Measurements from ENCODE around the gene LAMC3. TPM values are rescaled to one million over a fixed set of nuclear protein-coding genes. Genes with fewer than 3 reads are reported as not detected.
A peak's percentile ranks its signal among the peaks of the same experiment; 100 is the strongest.

The LAMC3 gene
- polyA plus RNA-seq, 1 experiment = not detected

DNA sequence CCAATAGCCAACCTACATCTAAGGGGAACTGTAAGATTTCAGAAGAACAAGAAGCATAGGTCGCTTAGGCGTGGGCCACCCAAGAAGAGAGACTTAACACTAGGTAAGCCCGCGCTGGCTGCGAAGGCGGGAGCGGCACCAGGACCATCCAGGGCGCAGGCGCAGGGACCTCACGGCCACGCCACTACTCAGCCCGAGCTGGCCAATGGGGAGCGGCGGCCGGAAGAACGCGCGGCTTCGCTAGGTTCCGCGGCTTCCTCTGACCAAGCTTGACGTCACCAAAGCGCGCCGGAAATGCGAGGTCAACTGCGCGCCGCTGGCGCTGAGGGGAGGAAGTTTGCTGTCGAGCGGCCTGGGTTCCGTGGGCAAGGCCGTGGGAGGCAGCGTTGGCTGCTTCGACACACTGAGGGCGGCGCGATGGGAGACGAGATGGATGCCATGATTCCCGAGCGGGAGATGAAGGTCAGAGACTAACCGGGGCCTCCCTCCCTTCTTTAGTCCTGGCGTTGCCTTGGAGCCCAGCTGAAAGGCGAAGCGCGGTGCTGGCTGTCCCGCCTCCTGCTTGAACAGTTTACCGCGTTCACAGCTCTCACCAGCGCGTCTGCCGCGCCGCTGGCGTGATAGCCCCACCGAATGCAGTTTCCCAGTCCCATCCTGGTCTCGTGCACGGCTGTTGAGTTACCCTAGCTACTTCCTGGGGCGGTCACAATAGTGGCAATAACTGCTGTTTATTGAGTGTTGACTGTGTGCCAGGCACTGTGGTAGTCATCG, 116.5 kb downstream of the LAMC3 start, which contains the start of gene NUP214:
NUP214 (plus strand) TSS at position 299 of the 771 bp plus-strand sequence; CDS start at position 418, 119 bp downstream.
- ChIA-PET CTCF (interaction anchor here (1.3 to 1.5 kb wide), 2 partner anchors 68 to 211 kb away, joined by 5 to 7 read pairs; no protein-coding TSS in a partner anchor), POLR2A (interaction anchor here (0.6 to 1.2 kb wide), 8 partner anchors 9 to 1229 kb away, joined by 3 to 9 read pairs (median 4); partner anchors contain the start of gene SETX)
- peak; percentile 89 for DNase-seq (ENCODE audit: low read depth, low spot score)
- TF ChIP-seq, protein P1, sequence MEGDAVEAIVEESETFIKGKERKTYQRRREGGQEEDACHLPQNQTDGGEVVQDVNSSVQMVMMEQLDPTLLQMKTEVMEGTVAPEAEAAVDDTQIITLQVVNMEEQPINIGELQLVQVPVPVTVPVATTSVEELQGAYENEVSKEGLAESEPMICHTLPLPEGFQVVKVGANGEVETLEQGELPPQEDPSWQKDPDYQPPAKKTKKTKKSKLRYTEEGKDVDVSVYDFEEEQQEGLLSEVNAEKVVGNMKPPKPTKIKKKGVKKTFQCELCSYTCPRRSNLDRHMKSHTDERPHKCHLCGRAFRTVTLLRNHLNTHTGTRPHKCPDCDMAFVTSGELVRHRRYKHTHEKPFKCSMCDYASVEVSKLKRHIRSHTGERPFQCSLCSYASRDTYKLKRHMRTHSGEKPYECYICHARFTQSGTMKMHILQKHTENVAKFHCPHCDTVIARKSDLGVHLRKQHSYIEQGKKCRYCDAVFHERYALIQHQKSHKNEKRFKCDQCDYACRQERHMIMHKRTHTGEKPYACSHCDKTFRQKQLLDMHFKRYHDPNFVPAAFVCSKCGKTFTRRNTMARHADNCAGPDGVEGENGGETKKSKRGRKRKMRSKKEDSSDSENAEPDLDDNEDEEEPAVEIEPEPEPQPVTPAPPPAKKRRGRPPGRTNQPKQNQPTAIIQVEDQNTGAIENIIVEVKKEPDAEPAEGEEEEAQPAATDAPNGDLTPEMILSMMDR (IDR thresholded peaks at IDR 0.05; ENCODE audit: low read depth, low read length) = no peak
- H3K27ac ChIP-seq (ENCODE audit: low read depth, low read length) = peak within 1 kb of the TSS; percentile 47
- H3K27me3 ChIP-seq (ENCODE audit: control insufficient read depth, insufficient read depth, low read length) = peaks cover 2% of the 10 kb centered on the region
- H3K9me3 ChIP-seq (ENCODE audit: control insufficient read depth, insufficient read depth, low read length) = no peaks in the 10 kb centered on the region; the same call in 1 of the 2 replicates
- H3K4me3 ChIP-seq (ENCODE audit: low read depth, low read length) = peak within 1 kb of the TSS; percentile 100

DNA sequence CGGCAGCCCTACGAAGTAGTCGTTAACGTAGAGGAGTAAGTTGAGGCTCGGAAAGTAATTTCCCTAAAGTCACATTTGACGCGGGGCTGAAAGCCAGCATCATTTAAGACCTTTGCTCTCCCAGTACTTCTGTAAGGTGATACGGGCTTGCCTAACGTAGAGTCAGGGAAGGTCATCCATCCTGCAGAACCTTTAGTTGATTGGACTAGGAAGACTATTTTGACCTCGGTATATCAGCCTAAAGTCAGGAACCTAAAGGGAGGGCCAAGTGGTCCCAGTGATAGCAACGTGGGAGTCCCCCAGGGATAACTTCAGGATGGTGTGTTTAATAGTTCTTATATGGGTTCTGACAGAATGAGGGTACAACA, 117.1 kb downstream of the LAMC3 start:
- Histone ChIP-seq H3K27me3 (ENCODE audit: control insufficient read depth, insufficient read depth, low read length) (peaks cover 2% of the 10 kb centered on the region), H3K4me3 (ENCODE audit: low read depth, low read length) (peak overlapping the region; percentile 100), H3K27ac (ENCODE audit: low read depth, low read length) (peak overlapping the region; percentile 31), H3K9me3 (ENCODE audit: control insufficient read depth, insufficient read depth, low read length) (no peaks in the 10 kb centered on the region; the same call in 1 of the 2 replicates)
- ChIA-PET CTCF (no interaction called here), POLR2A (interaction anchor here (0.9 to 1.2 kb wide), 3 partner anchors 10 to 1229 kb away, joined by 5 to 7 read pairs (median 6); partner anchors contain the start of gene SETX)
- TF ChIP-seq, protein P1 (IDR thresholded peaks at IDR 0.05; ENCODE audit: low read depth, low read length) = no peak
- DNase-seq (ENCODE audit: low read depth, low spot score) = no peak

DNA sequence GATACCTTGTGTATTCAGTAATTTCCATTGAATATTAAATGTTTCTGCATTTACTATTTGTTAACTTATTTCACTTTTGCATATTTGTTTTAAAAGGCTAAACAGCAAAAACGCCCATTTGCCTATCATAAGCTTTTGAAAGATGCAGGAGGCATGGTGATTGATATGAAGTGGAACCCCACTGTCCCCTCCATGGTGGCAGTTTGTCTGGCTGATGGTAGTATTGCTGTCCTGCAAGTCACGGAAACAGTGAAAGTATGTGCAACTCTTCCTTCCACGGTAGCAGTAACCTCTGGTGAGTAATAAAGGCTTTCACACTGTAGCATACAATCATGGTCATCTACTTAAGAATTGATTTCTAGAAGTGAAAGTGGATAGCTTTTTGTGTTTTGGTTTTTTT, 120.2 kb downstream of the LAMC3 start:
- no peaks in the 10 kb centered on the region for H3K27me3 ChIP-seq (ENCODE audit: control insufficient read depth, insufficient read depth, low read length)
- H3K27ac ChIP-seq (ENCODE audit: low read depth, low read length) = no peak overlapping the region
- POLR2A ChIA-PET = interaction anchor here (0.7 kb wide), 1 partner anchor 427 kb away, joined by 3 read pairs; no protein-coding TSS in a partner anchor
- H3K4me3 ChIP-seq (ENCODE audit: low read depth, low read length) = no peak overlapping the region
- no peak for DNase-seq (ENCODE audit: low read depth, low spot score)
- TF ChIP-seq, protein P1 (IDR thresholded peaks at IDR 0.05; ENCODE audit: low read depth, low read length) = no peak
- CTCF ChIA-PET = no interaction called here
- H3K9me3 ChIP-seq (ENCODE audit: control insufficient read depth, insufficient read depth, low read length) = no peaks in the 10 kb centered on the region; the same call in 1 of the 2 replicates

DNA sequence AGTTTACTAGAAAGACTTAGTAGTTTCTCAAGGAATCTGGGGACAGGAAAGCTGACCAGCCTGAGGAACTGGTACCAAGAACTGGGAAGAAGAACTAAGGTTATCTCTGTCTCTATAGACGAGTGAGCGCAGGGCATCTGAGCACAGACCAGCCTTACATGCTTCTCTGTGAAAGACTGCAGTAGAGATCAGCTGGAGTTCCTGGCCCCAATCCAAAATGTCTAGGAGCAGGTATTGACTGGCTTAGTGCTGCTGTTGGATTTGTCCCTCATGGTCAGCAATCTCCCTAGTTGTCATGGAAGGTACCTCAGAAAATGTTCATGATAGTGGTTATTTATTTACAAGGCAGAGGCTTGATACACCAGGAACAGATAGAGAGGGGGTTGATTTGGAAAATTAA, 129.7 kb downstream of the LAMC3 start:
- POLR2A ChIA-PET = interaction anchor here (0.7 kb wide), 1 partner anchor 34 kb away, joined by 9 read pairs; no protein-coding TSS in a partner anchor

More for the DNA sequence above, 129.7 kb downstream of the LAMC3 start:
- no peak for DNase-seq (ENCODE audit: low read depth, low spot score)
- CTCF ChIA-PET = no interaction called here
- H3K9me3 ChIP-seq (ENCODE audit: control insufficient read depth, insufficient read depth, low read length) = no peaks in the 10 kb centered on the region
- no peaks in the 10 kb centered on the region for H3K27me3 ChIP-seq (ENCODE audit: control insufficient read depth, insufficient read depth, low read length)
- TF ChIP-seq, protein P1 (IDR thresholded peaks at IDR 0.05; ENCODE audit: low read depth, low read length) = no peak
- no peak overlapping the region for H3K27ac ChIP-seq (ENCODE audit: low read depth, low read length)
- H3K4me3 ChIP-seq (ENCODE audit: low read depth, low read length) = no peak overlapping the region
